Neuronal stem cell (in vitro differentiated cells): ENCODE data around the gene DEFB123.

Experiments used
- DNase-seq: peaks from one replicate; pipeline ENCODE4 v3.0.0-alpha.2; 2013; ENCODE audit warnings: low spot score
- H2AFZ ChIP-seq: one replicate; pipeline ENCODE4 v1.6.1; 2013; ENCODE audit warnings: mild to moderate bottlenecking, low read length, inconsistent platforms
- H2AK5ac ChIP-seq: 2 replicates; pipeline ENCODE4 v1.6.1; 2013; ENCODE audit warnings: low read depth, mild to moderate bottlenecking, inconsistent platforms, low read length, moderate library complexity, mixed read lengths
- H2BK120ac ChIP-seq: 2 replicates; pipeline ENCODE4 v1.6.1; 2013; ENCODE audit warnings: low read depth, mild to moderate bottlenecking, inconsistent platforms, low read length, moderate library complexity, mixed read lengths
- H2BK12ac ChIP-seq: one replicate; pipeline ENCODE4 v1.6.1; 2013; ENCODE audit warnings: low read length, inconsistent platforms
- H2BK15ac ChIP-seq: 2 replicates; pipeline ENCODE4 v1.6.1; 2013; ENCODE audit warnings: mild to moderate bottlenecking, low read length, inconsistent platforms, mixed read lengths
- H2BK5ac ChIP-seq: one replicate; pipeline ENCODE4 v1.6.1; 2013; ENCODE audit warnings: inconsistent platforms, mild to moderate bottlenecking, low read length, moderate library complexity
- H3K14ac ChIP-seq: one replicate; pipeline ENCODE4 v1.6.1; 2013; ENCODE audit warnings: low read length, inconsistent platforms
- H3K18ac ChIP-seq: 2 replicates; pipeline ENCODE4 v1.6.1; 2013; ENCODE audit warnings: low read length, inconsistent platforms
- H3K23ac ChIP-seq: 2 replicates; pipeline ENCODE4 v1.6.1; 2013; ENCODE audit warnings: low read depth, mild to moderate bottlenecking, mixed read lengths, low read length, inconsistent platforms; ENCODE audit not compliant: poor library complexity
- H3K27ac ChIP-seq: replicated peaks from 3 replicates; pipeline ENCODE4 v1.5.1; 2013; ENCODE audit warnings: low read length, inconsistent platforms
- H3K27me3 ChIP-seq, 3 experiments: 2 replicates each; pipeline ENCODE4 v1.6.1; 2013; ENCODE audit warnings: low read length in 3 of 3, mild to moderate bottlenecking in 2 of 3, inconsistent platforms in 1 of 3, low read depth in 1 of 3, mixed read lengths in 1 of 3, moderate library complexity in 1 of 3; ENCODE audit not compliant: control insufficient read depth in 3 of 3, insufficient read depth in 3 of 3
- H3K36me3 ChIP-seq, 2 donors: replicated peaks in 1 of 2; 2 replicates each; pipeline ENCODE4 v1.6.1; 2013; ENCODE audit warnings: low read length in 2 of 2; ENCODE audit not compliant: control insufficient read depth in 2 of 2, insufficient read depth in 2 of 2
- H3K4ac ChIP-seq: 2 replicates; pipeline ENCODE4 v1.6.1; 2013; ENCODE audit warnings: inconsistent platforms, mild to moderate bottlenecking, low read length, moderate library complexity
- H3K4me1 ChIP-seq, 2 donors: 1 replicate in 1 of 2; 2 replicates in 1 of 2; pipeline ENCODE4 v1.6.1; 2013; ENCODE audit warnings: low read length in 2 of 2, low read depth in 1 of 2; ENCODE audit not compliant: control insufficient read depth in 2 of 2, insufficient read depth in 1 of 2
- H3K4me2 ChIP-seq: one replicate; pipeline ENCODE4 v1.6.1; 2013; ENCODE audit warnings: mild to moderate bottlenecking, low read length, inconsistent platforms; ENCODE audit not compliant: insufficient read depth, poor library complexity, severe bottlenecking
- H3K4me3 ChIP-seq, 2 donors: 2 replicates each; pipeline ENCODE4 v1.5.1; 2013; ENCODE audit warnings: low read length in 2 of 2, mild to moderate bottlenecking in 2 of 2, inconsistent platforms in 1 of 2, moderate library complexity in 1 of 2
- H3K79me1 ChIP-seq: one replicate; pipeline ENCODE4 v1.6.1; 2013; ENCODE audit warnings: low read depth, mild to moderate bottlenecking, inconsistent platforms, low read length, moderate library complexity
- H3K9ac ChIP-seq: one replicate; pipeline ENCODE4 v1.6.1; 2013; ENCODE audit warnings: mild to moderate bottlenecking, low read depth, low read length, inconsistent platforms; ENCODE audit not compliant: poor library complexity
- H3K9me3 ChIP-seq, 2 donors: replicated peaks in 1 of 2; 2 replicates each; pipeline versions ENCODE3 to v1.6.1; 2013; ENCODE audit warnings: low read length in 2 of 2, mild to moderate bottlenecking in 2 of 2, inconsistent platforms in 1 of 2, low read depth in 1 of 2, mixed read lengths in 1 of 2, moderate library complexity in 1 of 2; ENCODE audit not compliant: control insufficient read depth in 2 of 2, insufficient read depth in 1 of 2
- H4K8ac ChIP-seq: one replicate; pipeline ENCODE4 v1.6.1; 2013; ENCODE audit warnings: low read depth, mild to moderate bottlenecking, inconsistent platforms, low read length, moderate library complexity
- H4K91ac ChIP-seq: one replicate; pipeline ENCODE4 v1.6.1; 2013; ENCODE audit warnings: low read length, low read depth, mild to moderate bottlenecking, inconsistent platforms; ENCODE audit not compliant: poor library complexity
- WGBS, 2 donors: extraction: QIAGEN DNeasy Blood & Tissue Kit; methylation state at CpG; one replicate each; pipeline ENCODE4 v1.1.7; 2013; ENCODE audit warnings: missing lambda C conversion rate in 2 of 2, mixed read lengths in 1 of 2; ENCODE audit not compliant: insufficient read length in 2 of 2, insufficient replicate concordance in 1 of 2; ENCODE audit errors: extremely low coverage in 2 of 2; 5-methylcytosine and 5-hydroxymethylcytosine counted together

DEFB123 gene

DNA sequence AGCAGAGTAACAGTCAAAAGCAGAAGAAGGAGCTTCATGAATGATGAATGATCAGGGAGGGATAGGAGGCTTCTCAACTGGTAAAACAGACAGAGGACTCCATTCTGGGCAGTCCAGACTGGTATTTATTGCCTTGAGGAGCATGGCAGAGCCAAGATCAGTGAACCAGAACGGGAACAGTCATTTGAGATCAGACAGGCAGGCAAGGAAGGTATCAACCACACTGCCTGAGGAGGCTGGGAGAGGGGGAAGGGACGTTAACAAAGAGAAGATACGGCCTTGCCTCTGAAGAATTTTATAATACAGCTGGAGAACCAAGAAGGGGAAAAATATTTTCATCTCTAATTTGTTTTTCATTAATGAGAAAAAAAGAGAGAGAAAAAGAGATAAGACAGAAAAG lies 34.3 kb upstream of the DEFB123 start, which contains the start of gene DEFB121:
Gene DEFB121 (minus strand): TSS at position 101 of the 400 bp plus-strand sequence. CDS start 63 bp downstream, at position 38.
- H2BK12ac ChIP-seq, result no peak within 1 kb of the TSS
- H3K27ac ChIP-seq, result no peak within 1 kb of the TSS
- H3K79me1 ChIP-seq, result no peaks in the 10 kb centered on the region
- no peaks in the 10 kb centered on the region for H3K4me1 ChIP-seq
- H4K91ac ChIP-seq, result no peak within 1 kb of the TSS
- H3K27me3 ChIP-seq, result peaks cover 0 to 5% (median 0%) of the 10 kb centered on the region in 3 experiments
- no peak within 1 kb of the TSS for H4K8ac ChIP-seq
- no peaks in the 10 kb centered on the region for H3K36me3 ChIP-seq
- no peak within 1 kb of the TSS for H2BK5ac ChIP-seq
- no peak within 1 kb of the TSS for H3K23ac ChIP-seq
- H2BK120ac ChIP-seq, result no peak within 1 kb of the TSS
- H2AFZ ChIP-seq, result no peak within 1 kb of the TSS
- H3K4me2 ChIP-seq, result no peak within 1 kb of the TSS
- H3K4ac ChIP-seq, result no peak within 1 kb of the TSS
- no peak for DNase-seq
- no peak within 1 kb of the TSS for H2BK15ac ChIP-seq
- no peak within 1 kb of the TSS for H3K14ac ChIP-seq
- peaks cover 0 to 28% of the 10 kb centered on the region in 2 donors for H3K9me3 ChIP-seq
- WGBS, 2 donors, result no CpG with 5 or more reads among the region's 3 CpGs
- no peak within 1 kb of the TSS for H3K9ac ChIP-seq
- no peak within 1 kb of the TSS for H3K4me3 ChIP-seq
- H2AK5ac ChIP-seq, result no peak within 1 kb of the TSS
- no peak within 1 kb of the TSS for H3K18ac ChIP-seq

DNA sequence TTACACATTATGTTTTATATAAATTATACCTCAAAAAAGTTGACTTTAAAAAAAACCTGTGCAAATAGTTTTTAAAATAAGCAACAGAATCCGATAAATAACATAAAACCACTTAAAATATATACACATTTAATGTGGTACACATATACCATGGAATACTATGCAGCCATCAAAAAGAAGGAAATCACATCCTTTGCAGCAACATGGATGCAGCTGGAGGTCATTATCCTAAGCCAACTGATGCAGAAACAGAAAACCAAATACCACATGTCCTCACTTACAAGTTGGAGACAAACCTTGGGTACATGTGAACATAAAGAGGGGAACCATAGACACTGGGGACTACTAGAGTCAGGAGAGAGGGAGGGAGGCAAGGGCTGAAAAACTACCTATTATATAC lies 30.4 kb upstream of the DEFB123 start:
- Histone ChIP-seq H2AK5ac (no peak overlapping the region), H2AFZ (no peak overlapping the region), H3K9me3 (peaks cover 0 to 21% of the 10 kb centered on the region in 2 donors), H3K4me1 (no peaks in the 10 kb centered on the region), H2BK15ac (no peak overlapping the region), H4K8ac (no peak overlapping the region), H2BK12ac (no peak overlapping the region), H3K14ac (no peak overlapping the region), H3K23ac (no peak overlapping the region), H2BK5ac (no peak overlapping the region), H3K27me3 (no peaks in the 10 kb centered on the region), H3K4ac (no peak overlapping the region), H3K79me1 (no peaks in the 10 kb centered on the region), H3K4me2 (no peak overlapping the region), H4K91ac (no peak overlapping the region), H3K9ac (no peak overlapping the region), H3K18ac (no peak overlapping the region), H3K27ac (no peak overlapping the region), H3K36me3 (no peaks in the 10 kb centered on the region), H3K4me3 (no peak overlapping the region), H2BK120ac (no peak overlapping the region)
- WGBS, 2 donors, result no CpG with 5 or more reads among the region's 1 CpG
- DNase-seq, result no peak

DNA sequence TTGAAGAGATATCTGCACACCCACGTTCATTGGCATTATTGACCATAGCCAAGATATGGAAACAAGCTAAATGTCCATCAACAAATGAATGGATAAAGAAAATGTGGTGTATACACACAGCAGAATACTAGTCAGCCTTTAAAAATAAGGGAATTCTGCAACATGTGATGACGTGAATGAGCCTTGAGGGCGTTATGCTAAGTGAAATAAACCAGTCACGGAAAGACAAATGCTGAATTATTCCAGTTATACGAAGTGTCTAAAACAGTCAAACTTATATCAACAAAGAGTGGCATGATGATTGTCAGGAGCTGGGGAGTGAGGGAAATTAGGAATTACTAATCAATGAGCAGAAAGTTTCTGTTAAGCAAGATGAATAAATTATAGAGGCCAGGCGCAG lies 26.1 kb upstream of the DEFB123 start:
- Histone ChIP-seq H3K18ac (no peak overlapping the region), H3K14ac (no peak overlapping the region), H2AK5ac (no peak overlapping the region), H2BK12ac (no peak overlapping the region), H3K79me1 (no peaks in the 10 kb centered on the region), H2BK5ac (no peak overlapping the region), H3K4me1 (no peaks in the 10 kb centered on the region), H3K4me3 (no peak overlapping the region), H3K4ac (no peak overlapping the region), H3K4me2 (no peak overlapping the region), H2AFZ (no peak overlapping the region), H3K36me3 (no peaks in the 10 kb centered on the region), H4K8ac (no peak overlapping the region), H3K9me3 (peaks cover 0 to 10% of the 10 kb centered on the region in 2 donors), H4K91ac (no peak overlapping the region), H3K23ac (no peak overlapping the region), H2BK120ac (no peak overlapping the region), H3K9ac (no peak overlapping the region), H2BK15ac (no peak overlapping the region), H3K27me3 (no peaks in the 10 kb centered on the region), H3K27ac (no peak overlapping the region)
- DNase-seq, result no peak
- no CpG with 5 or more reads among the region's 6 CpGs for WGBS, 2 donors

DNA sequence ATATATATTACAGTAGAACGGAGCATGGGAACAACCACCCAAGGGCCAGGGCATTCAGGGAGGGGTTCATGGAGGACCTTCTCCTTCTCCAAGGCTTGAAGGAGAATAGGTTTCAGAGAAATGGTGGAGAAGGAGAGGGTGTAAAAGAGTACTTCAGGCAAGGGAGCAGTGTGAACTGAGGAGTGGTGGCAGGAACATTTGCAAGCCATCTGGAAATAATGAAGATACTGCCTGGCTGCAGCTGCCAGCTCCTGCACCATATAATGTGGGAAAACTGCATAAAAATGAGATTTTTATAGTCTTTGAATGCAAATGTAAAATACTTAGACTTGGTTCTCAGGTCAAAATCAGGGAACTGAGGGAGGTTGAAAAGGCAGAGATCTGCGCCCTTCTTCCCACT lies 24.8 kb upstream of the DEFB123 start:
- no peaks in the 10 kb centered on the region for H3K36me3 ChIP-seq
- H3K4me3 ChIP-seq, result no peak overlapping the region
- no peak overlapping the region for H3K14ac ChIP-seq
- H2BK120ac ChIP-seq, result no peak overlapping the region
- no peak overlapping the region for H3K18ac ChIP-seq
- H2BK12ac ChIP-seq, result no peak overlapping the region
- H2AFZ ChIP-seq, result no peak overlapping the region
- no peak overlapping the region for H3K23ac ChIP-seq
- H2BK5ac ChIP-seq, result no peak overlapping the region
- peaks cover 0 to 12% of the 10 kb centered on the region in 2 donors for H3K9me3 ChIP-seq
- no peak overlapping the region for H3K4me2 ChIP-seq
- no peak overlapping the region for H4K91ac ChIP-seq
- no CpG with 5 or more reads among the region's 2 CpGs for WGBS, 2 donors
- H3K4me1 ChIP-seq, result no peaks in the 10 kb centered on the region
- H3K79me1 ChIP-seq, result no peaks in the 10 kb centered on the region
- no peak overlapping the region for H3K9ac ChIP-seq
- H2AK5ac ChIP-seq, result no peak overlapping the region
- no peak overlapping the region for H3K27ac ChIP-seq
- no peak overlapping the region for H4K8ac ChIP-seq
- H3K27me3 ChIP-seq, result no peaks in the 10 kb centered on the region
- H3K4ac ChIP-seq, result no peak overlapping the region
- DNase-seq, result no peak
- H2BK15ac ChIP-seq, result no peak overlapping the region
